Bone marrow (tissue), 2 donors: ENCODE data around the gene CPLANE1.
A peak's percentile ranks its signal among the peaks of the same experiment; 100 is the strongest.
"Not testable (repeated sequence)": the region's sequence is repeated elsewhere in the genome, so short reads cannot be mapped to it uniquely, and the experiment has no call there.

Experiments used
- DNase-seq, 2 donors: peaks; one replicate each; lab custom pipeline; 2025; lab: John Stamatoyannopoulos, UW

CPLANE1 gene

DNA sequence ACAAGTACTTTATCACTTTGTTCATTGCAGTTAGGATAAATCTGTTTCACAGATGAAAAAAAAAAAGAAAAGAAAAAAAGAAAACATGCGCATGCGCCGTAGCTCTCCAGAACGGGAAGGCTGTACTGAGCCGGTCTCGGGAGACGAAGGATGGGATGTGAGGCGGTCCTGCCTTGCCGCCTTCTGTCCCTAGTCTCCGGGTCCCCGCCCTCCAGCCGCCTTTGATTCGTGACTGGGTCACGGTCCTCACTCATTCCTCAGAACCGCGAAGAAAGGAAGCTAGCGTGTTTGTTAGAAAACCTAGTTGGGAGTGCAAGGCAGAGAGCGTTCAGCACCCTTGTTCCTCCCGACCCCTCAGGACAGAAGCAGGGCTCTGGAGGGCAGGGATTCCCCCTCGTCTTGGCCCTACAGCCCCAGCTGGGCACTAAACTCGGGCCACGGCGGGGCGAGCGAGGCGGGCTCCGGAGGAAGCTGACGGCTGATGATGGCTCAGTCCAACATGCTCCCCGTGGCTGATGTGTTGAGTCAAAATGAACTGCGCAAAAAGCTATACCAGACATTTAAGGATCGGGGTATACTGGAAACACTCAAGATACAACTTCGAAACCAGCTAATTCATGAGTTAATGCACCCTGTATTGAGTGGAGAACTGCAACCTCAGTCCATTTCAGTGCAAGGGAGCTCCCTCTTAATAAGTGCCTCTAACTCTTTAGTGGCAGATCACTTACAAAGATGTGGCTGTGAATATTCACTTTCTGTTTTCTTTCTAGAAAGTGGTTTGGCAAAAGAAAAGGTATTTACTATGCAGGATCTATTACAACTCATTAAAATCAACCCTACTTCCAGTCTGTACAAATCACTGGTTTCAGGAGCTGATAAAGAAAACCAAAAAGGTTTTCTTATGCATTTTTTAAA, 40.0 kb downstream of the CPLANE1 start:
- no peak for DNase-seq

DNA sequence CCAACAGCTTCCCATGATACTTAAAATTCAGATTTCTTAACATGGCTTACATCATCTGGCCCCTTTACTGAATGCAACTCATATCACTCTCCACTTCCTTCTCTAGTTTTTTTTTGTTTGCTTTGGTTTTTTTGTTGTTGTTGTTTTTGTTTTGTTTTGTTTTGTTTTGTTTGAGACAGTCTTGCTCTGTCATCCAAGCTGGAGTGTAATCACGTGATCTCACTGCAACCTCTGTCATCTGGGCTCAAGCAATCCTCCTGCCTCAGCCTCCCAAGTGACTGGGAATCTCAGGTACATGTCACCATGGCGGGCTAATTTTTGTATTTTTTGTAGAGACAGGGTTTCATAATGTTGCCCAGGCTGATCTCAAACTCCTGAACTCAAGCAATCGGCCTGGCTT, 41.4 kb downstream of the CPLANE1 start:
- DNase-seq: no peak

DNA sequence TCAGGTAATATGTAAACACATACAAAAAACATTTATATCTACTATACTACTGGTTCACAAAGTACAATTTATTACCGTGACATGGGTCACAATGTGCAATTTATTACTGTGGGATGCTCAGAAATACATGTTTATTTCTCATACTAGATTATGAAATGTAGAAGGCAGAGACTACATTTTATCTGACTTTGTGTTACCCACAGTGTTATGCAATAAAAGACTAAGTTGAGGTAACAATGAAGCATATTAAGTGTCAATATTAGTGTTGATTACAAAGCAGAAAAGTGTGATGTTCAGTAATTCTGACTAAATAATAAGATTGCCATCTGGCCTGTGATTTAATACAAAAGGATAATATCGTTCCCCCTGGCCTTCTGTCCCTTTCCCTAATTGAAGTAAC, 42.4 kb downstream of the CPLANE1 start:
- no peak for DNase-seq

DNA sequence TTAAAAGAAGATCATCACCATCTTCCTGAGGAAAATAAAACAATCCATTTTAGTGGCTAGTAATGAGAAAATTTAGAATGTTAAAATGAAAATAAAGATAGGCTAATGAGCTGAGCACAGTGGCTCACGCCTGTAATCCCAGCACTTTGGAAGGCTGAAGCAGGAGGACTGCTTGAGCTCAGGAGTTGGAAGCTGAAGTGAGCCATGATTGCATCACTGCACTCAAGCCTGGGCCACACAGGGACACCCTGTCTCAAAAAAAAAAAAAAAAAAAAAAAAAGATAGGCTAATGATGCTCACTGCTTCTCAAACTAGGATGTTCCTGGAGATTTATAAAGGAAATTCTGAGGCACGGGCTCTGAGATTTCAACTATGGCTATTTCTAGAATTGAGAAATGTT, 50.3 kb downstream of the CPLANE1 start:
- no peak for DNase-seq

DNA sequence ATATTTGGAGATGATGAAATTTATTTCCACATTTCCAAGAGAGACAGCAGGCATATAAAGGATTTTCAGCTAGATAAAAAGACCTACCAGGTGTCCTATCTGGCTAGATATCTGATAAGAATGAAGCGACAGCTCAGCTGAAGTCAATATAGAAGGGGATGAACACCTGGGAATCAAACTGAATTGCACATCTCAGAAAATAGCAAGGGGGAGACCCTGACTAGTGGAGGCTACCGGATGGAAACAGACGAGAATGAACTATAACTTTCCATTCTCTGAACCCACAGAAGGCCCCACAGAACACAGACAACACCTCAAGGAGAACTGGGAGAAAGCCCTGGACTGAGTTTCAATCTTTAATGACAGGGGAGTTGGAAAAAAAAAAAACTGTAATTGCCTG, 51.1 kb downstream of the CPLANE1 start:
- no peak for DNase-seq

DNA sequence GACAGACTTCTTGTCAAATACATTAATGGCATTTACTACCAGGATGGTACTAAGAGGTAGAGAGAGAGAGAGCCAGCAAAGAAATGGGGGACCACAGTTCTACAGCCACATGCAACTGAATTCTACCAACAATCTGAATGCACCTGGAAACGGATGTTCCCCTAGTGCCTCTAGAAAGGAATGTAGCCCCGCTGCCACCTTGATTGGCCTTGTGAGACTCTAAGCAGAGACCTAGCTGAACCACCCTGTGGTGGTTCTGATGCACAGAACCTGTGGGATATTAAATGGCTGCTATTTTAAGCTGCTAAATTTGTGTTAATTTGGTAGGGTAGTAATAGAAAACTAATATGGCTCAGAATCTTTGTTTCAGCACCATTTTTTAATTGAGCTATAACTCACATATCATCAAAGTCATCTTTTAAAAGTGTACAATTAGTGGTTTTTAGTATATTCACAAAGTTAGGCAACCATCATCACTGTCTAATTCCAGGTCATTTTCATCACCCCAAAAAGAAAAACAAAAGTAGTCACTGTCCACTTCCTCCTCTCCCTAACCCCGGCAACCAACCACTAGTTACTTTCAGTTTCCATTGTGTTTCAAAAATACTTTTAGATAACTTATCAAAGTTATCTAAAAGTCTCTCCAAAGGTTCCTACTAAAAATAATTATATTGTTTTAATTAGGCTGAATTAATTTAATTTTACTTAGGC, 51.7 kb downstream of the CPLANE1 start:
- DNase-seq: peak in 1 of 2 donors; percentile 52

DNA sequence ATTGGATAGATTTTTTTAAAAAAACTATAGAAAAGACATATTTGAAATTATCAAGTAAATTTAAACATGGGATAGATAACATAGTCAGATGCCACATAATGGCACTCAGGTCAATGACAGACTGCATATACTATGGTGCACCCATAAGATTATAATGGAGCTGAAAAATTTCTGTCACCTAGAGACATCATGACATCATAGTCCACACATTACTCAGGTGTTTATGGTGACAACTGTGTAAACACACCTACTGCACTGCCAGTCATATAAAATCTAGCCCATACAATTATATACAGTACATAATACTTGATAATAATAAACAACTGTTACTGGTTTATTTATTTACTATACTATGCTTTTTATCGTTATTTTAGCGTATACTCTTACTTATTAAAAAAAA, 58.6 kb downstream of the CPLANE1 start:
- no peak for DNase-seq

DNA sequence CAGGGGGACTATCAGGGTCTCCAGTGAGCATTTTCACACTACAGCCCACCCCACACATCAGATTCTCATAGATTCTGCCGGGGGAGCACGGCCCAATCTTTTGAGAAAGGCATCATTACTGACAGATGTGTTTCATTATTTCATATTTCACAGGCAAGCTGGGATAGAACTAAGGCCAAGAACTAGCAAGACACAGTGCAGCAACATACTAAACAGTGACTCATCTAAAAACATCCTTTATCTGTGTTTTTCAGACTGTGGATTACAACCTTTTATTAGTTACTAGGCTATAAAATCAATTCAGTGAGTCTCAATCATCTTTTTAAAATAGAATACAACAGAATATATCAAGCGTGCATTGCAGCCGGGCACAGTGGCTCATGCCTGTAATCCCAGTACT, 59.8 kb downstream of the CPLANE1 start:
- no peak for DNase-seq

DNA sequence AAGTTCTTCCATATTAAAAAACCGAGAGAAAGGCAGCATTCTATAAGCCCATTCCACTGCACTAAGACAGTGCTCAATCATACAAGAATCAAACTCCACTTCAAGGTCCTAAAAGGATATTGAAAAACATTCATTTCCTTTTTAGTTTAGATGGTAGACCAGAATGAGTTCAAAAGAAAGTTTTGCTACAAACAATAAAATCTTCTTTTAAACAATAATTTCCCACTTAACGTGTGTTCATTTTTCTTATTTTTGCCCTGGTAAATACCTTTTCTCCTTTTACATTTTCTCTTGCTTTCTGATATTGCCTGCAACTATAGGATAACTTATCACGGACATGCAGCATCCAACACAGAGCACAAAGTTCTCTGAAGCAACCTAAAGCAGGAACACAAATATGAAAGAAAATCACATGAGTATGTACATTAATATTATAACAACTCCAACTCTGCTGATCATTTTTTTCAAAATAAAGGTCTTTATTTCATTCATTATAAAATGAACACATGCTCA, 61.7 kb downstream of the CPLANE1 start:
- DNase-seq: no peak

DNA sequence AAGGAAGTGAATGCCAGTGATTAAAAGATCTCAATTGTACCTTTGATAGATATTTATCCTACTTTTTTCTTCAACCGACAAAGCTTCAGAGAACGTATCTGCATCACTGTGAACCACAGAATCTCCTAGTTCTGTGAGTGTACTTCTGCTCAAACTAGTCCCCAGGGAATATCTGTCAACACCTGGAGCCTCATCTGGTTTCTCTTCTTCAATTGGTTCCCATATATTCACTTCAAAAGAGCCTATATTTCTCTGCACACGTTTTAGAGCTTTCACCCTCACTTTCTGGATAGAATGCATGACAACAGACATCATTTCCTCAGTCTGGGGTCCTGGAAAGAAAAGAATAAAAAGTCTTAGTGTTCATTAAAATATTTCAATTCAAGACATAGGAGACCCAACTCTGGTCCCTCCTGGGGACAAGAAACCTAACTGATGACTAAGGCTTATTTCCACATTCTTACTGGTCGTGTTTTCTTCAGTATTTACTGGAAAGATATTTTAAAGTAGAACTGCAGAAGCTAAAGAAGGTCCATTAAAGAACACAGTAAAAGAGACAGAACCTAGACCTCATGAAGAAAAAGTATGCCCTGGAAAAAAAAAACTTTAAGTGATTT, 64.3 kb downstream of the CPLANE1 start:
- DNase-seq: no peak

DNA sequence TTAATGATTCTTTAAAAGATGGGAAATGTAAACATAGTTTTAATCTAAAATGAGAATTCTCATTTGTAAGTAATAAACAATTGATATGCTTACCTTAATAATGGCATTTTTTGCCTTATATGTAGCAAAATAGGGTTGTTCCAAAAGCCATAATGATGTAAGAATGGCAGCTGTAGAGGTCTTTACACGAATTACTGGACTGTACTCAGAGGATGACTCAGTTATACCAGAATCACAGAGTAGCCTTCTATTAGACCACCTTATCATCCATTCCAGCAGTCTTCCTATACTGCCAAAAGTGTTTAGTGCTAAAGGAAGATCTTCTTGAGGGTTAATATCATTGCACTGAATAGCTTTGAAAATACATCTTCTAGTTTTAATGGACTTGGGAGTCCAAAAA, 66.5 kb downstream of the CPLANE1 start:
- no peak for DNase-seq

DNA sequence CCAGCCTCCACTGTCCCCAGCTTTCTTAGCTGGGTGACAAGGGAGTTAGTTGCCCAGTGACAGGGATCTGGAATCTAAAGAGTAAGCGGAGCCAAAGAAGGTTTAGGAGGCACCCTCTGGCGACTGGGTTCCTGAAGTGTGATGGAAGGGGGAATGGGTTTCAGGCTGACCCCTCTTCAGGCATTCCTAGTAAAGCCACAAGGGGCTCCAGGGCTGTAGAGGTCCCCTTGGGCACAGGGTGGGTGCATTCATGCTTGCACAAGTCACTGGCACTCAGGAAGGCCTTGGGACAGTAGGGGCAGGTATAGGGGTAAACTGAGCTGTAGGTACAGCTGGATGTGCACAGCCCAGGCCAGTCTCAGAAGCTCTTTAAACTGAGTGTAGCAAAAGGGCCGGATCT, 74.2 kb downstream of the CPLANE1 start:
- no peak for DNase-seq

DNA sequence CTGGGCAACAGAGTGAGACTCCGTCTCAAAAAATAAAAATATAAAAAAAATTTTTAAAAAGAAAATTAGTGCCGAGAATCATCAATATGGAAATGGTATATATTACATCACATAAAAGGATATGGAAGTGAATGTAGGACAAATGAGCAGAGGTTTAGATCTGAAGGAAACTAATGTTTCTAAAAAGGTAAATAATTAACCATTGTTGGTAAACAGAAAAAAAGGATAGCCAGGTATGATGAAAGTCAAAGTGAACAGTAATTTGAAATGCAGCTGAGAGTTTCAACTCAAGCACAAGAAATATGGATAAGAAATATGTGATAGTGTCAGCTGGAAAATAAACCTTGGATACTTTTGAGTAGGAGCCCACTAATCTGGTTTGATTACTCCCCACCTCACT, 76.2 kb downstream of the CPLANE1 start:
- no peak for DNase-seq

DNA sequence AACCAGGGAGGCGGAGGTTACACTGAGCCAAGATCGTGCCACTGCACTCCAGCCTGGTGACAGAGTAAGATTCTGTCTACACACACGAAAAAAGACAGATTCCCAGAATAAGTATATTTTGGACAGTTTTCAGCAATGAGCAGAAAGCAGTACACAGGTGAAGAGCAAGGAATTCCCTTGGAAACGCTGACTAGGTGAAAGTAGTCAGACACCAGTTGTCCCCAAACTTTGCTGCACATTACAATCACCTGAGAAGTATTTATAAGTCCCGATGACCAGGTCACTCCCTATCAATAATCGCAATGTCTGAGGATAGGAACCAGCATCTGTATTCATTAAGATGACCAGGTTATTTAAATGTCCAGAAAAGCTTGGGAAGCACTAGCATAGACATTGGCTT, 78.3 kb downstream of the CPLANE1 start:
- DNase-seq: no peak

DNA sequence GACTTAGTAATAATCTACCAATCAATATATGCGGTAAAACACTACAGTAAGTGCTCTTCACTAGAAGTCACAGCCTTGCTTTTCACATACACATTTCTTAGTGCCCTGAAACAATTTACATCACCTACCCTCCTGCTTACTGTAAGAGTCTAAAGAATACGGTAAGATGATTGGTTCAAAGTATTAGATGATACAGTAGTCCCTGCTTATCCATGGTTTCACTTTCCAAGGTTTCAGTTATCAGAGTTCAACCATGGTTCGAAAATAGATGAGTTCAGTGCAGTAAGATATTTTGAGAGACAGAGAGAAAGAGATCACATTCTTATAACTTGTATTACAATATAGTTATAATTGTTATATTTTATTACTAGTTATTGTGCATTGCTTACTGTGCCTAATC, 83.0 kb downstream of the CPLANE1 start:
- no peak for DNase-seq

DNA sequence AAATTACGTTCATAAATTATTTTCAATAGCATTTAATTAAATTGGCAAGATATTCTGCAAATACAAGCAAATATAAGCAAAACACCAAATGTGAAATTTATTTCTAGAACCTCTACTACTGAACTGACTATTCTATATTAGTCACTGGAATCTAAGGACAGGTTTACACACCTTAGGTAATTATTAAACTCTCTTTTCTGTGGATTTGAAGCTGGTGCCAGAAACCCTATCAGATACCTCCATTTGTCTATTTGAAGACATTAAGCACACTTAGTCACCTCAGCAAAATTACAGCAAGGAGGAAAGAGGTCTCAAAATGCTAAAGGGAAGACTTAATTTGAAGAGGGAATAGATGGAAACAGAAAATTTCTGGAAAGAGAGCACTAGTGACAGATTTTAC, 83.4 kb downstream of the CPLANE1 start:
- no peak for DNase-seq

DNA sequence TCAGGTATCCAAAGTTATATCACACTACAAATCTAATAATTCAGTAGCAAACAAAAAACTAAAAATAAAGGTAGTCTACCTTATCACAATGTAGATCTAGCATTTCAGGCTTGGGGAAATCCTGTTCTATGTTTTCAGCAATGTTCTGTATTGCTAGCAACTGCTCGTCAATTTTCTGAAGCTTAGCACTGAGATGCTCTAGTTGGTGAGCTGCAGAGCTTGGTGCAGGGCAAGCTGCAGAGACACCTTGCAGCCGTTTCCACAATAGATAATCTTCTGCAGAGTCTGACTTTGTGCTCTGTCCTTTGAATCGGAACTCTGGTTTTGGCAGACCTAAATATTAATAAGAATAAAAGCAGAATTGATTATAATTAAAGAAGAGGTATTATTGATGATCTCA, 95.5 kb downstream of the CPLANE1 start:
- no peak for DNase-seq

DNA sequence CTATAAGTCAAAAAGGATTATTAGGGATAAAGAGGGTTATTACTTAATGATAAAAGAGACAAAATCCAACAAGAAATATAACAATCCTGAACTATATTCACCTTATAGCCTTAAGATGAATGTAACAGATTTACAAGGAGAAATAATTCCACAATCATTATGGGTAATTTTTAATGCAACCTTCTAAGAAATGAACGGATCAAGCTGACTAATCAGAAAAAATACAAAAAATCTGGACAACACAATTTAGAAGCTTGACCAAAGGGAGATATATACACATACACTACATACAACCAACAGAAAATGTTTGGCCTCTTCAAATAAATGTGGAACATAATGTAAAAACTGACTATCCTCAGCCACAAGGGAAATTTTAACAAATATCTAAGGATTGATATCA, 102.3 kb downstream of the CPLANE1 start:
- no peak for DNase-seq

DNA sequence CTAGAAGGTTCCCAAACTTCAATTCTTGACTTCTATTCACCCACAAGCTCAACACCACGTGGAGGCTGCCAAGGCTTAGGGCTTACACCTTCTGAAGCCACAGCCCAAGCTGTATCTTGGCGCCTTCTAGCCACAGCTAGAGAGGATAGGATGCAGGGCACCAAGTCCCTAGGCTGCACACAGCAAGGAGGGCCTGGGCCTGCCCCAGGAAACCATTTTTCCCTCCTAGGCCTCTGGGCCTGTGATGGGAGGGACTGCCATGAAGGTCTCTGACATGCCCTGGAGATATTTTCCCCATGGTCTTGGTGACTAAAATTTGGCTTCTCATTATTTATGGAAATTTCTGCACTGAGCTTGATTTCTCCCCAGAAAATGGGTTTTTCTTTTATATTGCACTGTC, 112.5 kb downstream of the CPLANE1 start:
- no peak for DNase-seq

DNA sequence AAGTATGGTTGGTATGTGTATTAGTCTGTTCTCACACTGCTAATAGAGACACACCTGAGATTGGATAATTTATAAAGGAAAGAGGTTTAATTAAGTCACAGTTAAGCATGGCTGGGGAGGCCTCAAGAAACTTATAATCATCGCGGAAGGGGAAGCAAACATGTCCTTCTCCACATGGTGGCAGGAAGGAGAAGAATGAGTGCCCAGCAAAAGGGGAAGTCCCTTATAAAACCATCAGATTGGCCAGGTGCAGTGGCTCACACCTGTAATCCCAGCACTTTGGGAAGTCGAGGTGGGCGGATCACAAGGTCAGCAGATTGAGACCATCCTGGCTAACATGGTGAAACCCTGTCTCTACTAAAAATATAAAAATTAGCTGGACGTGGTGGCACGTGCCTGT, 113.9 kb downstream of the CPLANE1 start:
- DNase-seq: not testable (repeated sequence)

DNA sequence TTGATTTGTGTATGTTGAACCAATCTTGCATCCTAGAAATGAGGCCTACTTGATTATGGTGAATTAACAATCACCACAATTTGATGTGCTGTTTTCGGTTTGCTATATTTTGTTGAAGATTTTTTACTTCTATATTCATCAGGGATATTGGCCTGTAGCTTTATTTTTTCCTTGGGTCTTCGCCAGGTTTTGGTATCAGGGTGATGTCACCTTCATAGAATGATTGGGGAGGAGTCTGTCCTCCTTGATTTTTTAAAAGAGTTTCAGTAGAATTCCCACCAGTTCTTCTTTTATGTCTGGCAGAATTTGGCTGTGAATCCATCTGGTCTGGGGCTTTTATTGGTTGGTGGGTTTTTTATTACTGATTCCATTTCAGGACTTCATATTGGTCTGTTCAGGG, 115.2 kb downstream of the CPLANE1 start:
- DNase-seq: no peak

DNA sequence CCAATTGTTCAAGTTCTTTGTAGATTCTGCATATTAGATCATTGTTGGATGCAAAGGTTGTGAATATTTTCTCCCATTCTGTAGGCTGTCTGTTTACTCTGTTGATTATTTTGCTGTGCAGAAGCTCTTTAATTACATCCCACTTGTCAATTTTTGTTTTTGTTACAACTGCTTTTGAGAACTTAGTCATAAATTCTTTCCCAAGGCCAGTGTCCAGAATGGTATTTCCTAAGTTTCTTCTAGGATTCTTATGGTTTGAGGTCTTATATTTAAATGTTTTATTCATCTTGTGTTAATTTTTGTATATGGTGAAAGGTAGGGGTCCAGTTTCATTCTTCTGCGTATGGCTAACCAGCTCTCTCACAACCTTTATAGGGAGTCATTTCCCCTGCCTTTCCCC, 116.5 kb downstream of the CPLANE1 start:
- DNase-seq: no peak

DNA sequence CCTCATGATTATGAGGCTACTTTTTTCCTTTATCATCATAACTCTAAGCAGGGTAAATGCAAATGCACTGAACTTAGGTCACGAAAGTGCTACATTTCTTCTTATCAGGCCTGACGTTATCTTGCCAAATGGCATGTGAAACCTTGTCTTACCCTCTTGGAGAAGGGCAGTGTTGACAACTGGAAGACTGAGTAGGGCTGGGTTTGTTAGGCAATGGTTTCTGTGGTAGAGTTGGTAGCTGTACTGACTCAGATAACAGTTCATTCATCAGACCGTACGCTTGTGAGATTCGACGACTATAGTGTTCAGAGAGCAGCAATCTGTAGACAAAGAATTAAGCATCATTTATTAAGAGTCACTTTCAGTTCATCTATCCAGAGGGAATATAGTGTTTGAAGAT, 127.7 kb downstream of the CPLANE1 start:
- no peak for DNase-seq
